GM19455 (cell line): ENCODE measurements around the gene NAA16.
"Not testable (repeated sequence)": the region's sequence is repeated elsewhere in the genome, so short reads cannot be mapped to it uniquely, and the experiment has no call there.

Experiments
- ATAC-seq: cut with Tn5 transposase; IDR thresholded peaks from one replicate; pipeline ENCODE4 v1.9.1; 2021; ENCODE audit not compliant: unreplicated experiment

Gene NAA16

DNA sequence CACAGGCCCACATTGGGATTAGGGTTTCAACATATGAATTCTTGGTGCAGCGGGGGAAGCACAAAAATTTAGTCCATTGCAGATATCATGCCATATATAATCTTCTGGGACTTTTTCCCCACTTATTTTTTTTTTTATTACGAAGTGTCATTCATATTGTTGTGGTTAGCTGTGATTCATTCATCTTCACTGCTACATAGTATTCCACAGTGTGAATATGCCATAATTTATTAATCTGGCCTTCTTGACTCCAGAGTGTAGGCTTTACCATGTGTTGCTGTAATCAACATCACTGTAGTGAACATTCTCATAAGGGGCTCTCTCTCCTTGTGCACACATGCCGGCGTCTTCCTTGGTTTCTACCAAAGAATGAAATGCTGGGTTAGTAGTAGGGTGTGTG lies 92.9 kb downstream of the NAA16 start:
- no peak for ATAC-seq

DNA sequence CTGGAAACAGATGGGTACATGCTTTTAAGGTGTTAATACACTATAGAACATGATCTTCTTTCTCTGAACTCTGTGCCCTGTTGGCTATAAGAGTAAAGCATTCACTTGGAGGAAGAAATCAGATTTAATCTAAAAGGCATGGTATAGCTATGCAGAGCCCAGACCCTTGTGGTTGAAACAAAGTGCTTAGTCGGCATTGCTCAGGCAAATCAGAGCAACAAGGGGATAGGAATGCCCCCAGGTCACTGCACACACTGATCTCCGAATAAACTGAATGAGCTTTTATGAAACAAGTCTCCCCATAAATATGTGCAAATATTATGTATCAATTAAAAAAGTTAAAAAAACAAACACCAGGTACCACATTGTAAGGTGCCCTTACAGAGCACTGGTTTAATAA lies 94.3 kb downstream of the NAA16 start:
- no peak for ATAC-seq

DNA sequence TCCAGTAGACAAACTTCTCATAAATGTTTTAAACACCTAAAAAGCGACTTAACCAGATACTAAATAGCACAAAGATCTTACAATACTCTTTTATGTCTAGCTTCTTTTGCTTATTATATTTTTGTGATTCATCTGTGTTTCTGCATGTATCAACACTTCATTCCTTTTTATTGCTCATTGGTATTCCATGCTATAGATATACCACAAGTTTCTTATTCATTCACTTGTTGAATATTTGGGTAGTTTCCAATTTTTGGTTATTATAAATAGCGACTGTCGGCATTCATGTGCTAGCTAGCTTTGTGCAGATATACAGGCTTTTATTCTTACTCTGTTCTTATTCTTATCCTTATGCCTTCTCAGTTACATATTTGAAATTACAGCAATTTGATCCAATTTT lies 96.3 kb downstream of the NAA16 start:
- ATAC-seq: no peak

DNA sequence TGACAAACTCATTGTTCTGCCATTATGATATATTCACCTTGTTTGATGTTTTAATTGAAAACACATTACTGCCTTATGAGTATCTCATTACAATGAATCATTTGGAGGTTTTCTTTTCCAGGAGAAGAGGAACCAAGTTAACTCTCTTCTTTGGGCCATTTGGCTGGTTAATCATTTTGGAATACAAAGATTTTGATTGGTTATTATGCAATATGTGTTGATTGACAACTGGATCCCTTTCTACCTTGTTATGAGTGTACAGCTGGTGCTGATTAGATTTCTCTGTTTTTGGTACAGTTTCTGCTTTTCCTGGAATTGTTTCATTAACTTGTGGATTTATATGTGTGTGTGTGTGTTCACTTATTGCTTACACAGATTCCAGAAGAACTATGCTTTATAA lies 97.1 kb downstream of the NAA16 start:
- ATAC-seq: no peak

DNA sequence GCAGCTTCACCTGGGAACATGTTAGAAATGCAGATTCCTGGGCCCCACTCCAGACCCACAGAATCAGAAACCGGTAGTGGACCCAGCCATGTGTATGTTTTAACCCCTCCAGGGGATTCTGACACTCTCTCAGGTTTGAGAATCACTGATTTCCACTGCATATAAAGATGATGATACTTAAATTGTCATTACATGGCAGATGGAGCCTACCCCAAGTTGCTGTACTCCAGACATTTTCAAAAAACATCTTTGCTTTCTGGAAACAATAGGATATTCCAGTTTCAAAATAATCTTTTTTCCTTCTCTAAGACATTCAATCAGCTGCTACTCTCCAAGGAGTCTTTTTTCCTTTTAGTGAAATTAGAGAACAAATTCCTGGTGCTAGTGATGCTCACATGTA lies 97.7 kb downstream of the NAA16 start:
- no peak for ATAC-seq

DNA sequence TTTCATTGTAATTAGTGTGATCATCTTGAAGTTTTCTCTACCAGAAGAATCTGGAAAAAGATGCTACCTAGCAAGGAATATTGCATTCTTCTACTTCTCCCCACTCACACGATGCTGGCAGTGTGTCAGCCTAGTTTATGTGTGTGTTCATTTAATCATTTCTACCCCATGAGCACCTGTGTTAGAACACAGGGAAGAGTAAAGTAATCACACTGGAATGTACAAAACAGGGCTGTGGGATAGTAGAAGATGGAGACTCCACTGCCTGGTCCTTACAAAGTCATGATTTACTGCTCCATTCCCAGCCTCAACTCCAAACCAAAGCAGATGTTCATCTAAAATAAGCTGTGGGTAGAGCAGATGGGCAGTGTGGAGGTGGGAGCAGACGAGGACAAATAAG lies 98.5 kb downstream of the NAA16 start:
- ATAC-seq: no peak

DNA sequence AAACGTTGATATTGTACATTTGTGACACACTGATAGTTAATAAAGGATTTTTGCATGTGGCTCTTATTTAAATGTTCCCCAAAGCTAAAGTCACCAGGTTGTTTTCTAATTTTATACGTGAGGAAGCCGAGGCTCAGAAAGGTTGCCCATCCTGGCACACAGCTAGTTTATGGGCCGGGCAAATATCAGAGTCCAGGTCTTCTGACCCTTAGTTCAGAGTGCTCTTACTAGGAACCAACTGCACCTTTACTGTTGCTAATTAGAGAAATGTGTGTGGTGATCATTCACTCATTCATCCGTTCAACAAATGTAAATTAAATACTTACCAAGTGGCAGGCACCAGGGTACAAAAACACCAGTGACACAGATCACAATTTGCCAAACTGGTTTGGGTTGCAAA lies 100.0 kb downstream of the NAA16 start:
- ATAC-seq: no peak

DNA sequence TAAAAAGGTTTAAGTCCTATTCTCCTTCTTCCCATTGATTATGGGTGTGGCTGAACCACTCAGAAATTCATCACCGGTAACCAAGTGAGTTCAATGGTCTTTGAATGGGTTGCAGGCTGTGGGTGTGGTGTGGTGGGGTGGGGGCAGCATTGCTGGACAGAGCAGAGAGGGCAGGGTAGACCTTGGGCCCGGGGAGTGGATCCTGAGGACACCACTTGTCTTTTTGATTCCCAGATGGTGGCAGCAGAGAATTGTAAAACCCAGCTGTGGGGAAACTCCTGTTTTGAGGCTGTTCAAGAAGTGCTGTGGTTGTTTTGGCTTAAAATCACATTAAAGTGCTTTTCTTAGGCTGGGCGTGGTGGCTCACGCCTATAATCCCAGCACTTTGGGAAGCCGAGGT lies 100.5 kb downstream of the NAA16 start:
- ATAC-seq: no peak

DNA sequence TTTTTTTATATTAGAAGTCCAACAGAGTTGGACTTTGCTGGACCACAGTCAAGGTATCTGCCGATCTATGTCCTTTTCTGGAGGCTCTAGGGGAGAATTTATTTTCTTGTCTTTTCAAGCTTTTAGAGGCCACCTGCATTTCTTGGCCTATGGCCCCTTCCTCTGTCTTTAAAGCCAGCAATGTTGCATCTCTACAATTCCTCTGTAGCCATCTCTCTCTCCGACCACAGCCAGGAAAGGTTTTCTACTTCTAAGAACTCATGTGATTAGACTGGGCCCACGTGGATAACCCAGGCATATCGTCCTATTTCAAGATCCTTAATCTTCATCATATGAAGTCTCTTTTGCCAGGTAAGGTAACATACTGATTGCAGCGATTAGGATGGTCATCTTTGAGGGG lies 102.8 kb downstream of the NAA16 start:
- ATAC-seq: no peak

DNA sequence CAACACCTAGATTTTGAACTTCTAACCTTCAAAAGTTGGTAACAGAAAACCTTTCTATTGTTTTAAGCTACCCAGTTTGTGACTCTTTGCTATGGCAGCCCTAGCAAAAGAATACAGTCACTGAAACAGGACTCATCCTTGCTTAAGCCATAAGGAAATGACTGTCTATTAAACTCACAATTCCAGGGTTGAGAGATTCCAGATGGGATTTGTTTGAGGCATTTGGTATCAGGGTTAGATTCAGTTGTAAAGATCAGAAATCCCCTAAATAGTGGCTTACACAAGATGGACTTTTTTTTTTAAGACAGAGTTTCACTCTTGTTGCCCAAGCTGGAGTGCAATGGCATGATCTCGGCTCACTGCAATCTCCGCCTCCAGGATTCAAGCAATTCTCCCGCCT lies 105.2 kb downstream of the NAA16 start:
- no peak for ATAC-seq

DNA sequence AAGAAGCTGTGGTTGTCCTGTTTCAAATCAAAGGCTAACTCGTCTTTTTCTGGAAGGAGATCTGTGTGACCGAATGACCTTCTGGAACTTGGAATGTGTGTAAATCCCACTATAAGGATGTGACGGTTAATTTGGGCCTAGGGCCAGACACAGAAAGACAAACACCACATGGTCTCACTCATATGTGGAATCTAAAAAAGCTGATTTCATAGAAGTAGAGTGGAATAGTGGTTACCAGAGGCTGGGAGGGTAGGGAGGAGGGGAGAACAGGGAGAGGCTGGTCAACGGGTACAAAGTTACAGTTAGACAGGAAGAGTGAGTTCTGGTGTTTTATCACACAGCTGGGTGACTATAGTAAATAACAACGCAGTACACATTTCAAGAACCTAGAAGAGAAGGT lies 107.0 kb downstream of the NAA16 start:
- no peak for ATAC-seq

DNA sequence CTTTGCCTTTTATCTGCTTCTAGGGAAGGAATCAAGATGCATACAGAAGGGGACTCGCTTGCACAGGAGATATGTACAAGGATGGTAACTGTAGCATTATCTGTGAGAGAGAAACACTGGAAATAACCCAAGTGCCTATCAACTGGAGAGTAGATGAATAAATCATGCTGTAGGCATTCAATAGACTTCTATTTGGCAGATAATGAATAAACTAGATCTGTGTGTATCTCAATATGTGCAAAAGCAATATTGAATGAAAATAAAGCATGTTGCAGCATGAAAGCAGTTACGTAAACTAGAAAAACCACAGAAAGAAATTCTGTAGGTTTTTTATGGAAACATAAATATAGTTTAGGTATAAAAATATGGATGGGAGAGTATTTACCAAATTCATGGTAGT lies 107.7 kb downstream of the NAA16 start:
- no peak for ATAC-seq

DNA sequence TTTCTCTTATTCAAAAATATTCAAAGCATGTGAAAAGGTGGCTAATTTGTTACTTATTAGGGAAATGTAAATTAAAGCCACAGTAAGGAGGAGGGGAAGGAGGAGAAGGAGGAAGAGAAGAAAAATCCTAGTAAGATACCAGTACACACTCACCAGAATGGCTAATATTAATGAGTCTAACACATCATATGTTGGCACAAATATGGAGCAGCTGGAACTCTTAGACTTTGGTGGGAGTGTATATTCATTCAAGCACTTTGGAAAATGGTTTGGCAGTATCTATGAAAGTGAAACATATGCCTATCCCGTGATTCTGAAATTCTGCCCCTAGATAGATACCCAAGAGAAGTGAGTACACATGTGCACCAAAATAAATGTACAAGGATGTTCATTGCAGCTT lies 108.1 kb downstream of the NAA16 start:
- no peak for ATAC-seq

DNA sequence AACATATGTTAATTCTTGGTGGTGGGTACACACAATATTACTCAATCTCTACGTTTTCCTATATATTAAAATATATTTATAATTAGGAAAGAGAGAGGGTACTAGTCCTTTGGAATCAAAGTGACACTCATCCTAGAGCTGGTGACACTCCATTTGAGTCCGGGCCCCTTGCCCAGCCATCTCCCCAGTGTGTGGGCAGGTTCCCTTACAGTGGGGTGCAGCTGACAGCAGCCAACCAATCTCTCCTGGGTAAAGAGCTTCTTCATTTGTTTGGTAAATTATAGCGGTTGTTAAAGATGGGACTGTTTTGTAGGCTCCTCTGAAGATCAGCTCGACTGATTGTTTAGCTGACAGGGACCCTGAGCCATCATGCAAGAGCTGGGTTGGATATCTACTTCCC lies 109.1 kb downstream of the NAA16 start:
- ATAC-seq: no peak

DNA sequence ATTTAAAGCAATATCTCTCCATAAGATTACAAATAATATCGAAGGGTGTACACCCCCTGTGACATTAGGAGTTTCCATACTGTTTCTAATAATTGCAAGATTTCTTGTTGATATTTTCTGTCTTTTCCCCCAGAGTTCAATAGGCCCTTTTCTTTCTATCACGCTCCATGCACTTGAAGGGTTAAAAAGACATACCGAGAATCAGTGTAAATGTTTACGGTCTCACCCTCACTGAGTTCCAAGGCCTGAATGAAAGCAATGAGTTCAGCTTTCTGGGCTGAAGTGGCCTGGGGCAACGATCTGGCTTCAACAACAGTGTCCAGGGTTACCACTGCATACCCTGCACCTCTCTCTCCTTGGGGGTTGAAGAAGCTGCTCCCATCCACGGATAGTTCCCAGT lies 110.3 kb downstream of the NAA16 start:
- ATAC-seq: not testable (repeated sequence)

DNA sequence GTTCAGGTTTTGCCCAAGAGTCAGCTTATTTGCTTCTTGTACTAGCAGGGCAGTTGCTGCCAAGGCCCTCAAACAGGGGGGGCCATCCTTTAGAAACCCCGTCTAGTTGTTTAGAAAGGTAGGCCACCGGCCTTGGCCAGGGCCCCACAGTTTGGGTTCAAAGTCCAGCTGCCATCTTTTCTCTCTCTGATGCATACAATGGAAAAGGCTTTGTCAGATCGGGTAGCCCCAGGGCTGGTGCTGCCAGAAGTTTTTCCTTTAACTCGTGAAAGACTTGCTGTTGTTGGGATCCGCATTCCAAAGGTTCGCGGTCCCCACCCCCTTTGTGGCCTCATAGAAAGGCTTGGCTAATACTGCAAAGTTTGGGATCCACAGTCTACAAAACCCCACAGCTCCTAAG lies 110.9 kb downstream of the NAA16 start:
- ATAC-seq: not testable (repeated sequence)

DNA sequence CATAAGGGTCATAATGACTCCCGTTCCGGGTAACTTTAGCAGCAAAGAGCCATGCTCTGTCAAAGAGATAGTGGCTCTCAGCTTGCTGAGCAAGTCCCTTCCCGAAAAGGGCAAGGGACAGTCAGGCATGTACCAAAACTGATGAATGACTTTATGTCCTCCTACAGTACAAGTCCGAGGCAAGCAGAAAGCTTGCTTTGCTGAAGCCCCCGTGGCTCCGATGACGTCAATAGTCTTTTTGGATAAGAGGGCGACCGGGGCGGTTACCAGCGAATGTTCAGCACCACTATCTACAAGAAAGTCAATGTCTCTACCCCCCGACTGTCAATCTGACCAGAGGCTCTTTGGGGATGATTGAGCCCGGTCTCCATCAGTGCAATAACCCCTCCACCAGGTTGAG lies 112.2 kb downstream of the NAA16 start:
- ATAC-seq: not testable (repeated sequence)

DNA sequence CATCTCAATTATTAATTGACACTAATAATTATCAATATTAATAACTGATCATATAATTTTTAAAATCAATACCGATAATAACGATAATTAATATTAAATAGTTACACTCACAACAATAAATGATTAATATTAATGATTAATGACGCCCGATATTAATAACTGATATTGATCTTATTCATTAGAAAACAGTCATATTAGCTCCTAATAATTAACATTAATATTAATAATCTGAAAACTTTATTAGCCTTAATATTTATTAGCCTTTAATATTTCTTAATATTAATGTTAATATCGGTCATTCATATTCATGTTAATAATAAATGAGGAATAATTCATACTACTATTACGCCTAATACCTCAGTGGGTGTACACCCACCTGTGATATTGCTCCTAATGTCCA lies 113.6 kb downstream of the NAA16 start:
- ATAC-seq: not testable (repeated sequence)

DNA sequence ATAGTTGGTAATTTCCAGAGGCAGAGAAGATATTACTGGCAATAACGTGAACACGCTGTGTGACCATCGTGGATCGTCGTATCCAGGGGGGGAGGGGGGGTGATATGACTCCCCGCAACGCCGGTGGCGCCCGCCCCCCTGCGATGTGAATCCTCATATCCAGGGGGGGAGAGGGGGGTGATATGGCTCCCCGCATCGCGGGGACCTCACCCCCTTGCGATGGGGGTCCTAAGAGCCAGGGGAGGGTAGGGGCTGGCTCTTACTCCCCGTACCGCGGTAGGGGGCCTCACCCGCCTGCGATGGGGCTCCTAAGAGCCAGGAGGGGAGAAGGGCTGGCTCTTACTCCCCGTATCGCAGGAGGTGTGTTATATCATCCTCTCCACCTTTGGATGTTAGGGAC lies 115.0 kb downstream of the NAA16 start:
- no peak for ATAC-seq
